GM18909 (cell line): ENCODE data around the gene MRPL34.

Experiments
- ATAC-seq: cut with Tn5 transposase; IDR thresholded peaks from one replicate; pipeline ENCODE4 v1.9.1; 2021; ENCODE audit warnings: mild to moderate bottlenecking; ENCODE audit not compliant: unreplicated experiment, poor library complexity

The MRPL34 gene

DNA sequence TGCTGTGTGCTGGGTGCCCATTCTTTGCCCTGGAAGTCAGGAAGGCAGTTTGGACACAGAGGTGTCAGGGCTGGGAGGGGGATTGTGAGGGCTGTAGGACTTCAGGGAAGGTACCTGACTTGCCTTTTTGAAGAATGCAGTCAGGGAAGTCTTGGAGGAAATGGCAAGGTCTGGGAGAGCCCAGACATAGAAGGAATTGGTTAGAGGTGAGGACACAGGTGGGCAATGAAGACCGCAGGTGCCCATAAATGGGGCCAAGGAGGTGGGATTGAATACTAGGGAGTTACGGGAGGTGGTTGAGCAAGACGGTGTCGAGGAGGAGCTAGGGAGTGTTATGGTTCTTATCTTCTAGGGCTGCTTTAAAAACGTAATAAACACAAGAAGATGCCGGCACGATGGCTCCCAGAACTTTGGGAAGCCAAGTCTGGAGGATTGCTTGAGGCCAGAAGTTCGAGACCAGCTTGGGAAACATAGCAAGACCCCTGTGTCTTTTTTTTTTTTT lies 2.3 kb downstream of the MRPL34 start:
- no peak for ATAC-seq

DNA sequence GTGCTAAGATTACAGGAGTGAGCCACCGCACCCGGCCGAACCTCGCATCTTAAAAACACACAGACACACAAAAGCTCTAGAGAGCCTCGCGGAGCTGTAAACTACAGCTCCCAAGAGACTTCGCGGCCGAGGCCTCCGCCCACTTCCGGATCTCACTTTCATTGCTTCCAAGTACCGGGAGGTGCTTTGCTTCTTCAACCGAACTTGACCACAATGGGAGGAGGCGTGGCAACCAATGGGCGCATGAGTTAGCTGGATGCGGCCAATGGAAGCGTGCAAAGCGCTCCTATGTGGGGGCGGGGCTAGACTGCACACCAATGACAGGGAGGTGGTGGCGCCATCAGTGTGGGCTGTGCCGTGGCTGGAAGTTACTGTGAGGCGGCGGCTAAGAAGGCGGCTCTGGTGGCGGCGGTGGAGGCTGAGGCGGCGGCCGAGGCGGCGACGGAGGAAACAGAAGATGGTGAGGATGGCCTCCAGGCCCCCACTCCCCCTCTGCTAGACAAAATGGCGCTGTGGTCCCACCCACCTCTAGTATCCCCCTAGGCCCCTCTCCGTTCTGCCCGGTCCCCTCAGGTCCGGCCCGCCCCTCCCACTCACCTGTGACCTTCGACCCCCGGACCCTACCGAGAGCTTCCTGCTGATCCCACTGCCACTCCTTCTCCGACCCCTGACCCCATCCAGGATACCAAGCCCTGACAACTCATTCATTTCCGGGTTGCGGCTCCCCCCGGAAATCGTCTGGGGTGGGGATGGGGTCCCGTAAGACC lies 3.7 kb downstream of the MRPL34 start, which contains the start of gene DDA1:
TSS of gene DDA1 (plus strand) at position 366 of the 767 bp plus-strand sequence. CDS start at position 458, 92 bp downstream.
- peak; percentile 57 for ATAC-seq

DNA sequence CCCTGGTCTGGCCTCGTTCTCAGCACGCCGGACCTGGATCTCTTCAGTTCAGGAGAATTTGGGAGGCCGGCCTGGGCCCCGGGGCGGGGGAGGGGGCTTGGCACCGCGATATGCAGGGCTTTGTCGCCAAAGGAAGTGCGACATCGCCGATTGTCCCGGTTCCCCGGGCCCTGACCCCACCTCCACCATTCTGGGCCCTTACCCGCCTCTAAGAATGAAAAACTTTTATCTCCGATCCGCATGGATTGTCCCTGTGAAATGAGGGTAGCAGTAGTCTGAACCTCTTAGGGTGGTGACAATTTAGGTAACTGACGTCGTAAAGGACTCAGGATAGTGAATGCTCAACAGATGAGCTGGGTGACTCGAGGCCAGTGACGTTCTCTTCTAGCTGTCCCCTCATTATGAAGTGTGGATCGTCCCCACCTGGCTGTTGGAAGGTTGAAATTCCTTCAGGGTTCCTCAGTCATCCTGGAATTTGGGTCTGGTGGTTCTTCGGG lies 4.3 kb downstream of the MRPL34 start:
- ATAC-seq = no peak

DNA sequence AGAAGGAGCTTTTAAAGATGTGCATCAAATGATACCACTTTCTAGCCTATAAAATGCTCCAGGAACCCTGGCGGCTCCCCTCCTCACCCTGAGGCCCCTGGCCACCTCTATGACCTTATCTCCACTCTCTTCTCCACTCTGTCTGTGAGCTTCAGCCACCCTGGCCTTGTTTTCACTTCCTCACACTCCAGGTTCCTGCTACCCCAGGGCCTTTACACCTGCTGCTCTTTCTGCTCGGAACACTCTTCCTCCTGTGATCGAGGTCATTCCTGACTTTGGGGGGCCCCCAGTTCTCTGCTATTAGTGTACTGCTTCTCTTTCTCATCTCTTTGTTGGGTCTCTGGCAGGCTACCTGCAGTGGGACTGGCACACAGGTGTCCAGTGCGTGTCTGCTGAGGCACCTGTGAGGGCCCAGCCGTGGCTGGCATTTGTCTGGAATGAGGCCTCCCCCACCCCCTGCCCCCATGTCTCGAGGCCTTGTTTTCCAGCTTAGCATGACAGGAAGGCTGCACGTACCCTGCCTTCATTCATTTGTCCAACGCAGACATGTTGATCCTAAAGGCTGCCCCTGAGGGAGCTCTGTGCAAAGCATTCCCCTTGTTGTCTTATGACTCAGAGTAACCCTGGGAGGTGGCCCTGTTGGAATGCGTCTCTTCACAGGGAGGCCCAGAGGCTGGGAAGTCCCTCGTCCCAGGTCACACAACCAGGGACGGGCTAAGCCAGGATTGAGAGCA lies 6.0 kb downstream of the MRPL34 start:
- ATAC-seq = no peak

DNA sequence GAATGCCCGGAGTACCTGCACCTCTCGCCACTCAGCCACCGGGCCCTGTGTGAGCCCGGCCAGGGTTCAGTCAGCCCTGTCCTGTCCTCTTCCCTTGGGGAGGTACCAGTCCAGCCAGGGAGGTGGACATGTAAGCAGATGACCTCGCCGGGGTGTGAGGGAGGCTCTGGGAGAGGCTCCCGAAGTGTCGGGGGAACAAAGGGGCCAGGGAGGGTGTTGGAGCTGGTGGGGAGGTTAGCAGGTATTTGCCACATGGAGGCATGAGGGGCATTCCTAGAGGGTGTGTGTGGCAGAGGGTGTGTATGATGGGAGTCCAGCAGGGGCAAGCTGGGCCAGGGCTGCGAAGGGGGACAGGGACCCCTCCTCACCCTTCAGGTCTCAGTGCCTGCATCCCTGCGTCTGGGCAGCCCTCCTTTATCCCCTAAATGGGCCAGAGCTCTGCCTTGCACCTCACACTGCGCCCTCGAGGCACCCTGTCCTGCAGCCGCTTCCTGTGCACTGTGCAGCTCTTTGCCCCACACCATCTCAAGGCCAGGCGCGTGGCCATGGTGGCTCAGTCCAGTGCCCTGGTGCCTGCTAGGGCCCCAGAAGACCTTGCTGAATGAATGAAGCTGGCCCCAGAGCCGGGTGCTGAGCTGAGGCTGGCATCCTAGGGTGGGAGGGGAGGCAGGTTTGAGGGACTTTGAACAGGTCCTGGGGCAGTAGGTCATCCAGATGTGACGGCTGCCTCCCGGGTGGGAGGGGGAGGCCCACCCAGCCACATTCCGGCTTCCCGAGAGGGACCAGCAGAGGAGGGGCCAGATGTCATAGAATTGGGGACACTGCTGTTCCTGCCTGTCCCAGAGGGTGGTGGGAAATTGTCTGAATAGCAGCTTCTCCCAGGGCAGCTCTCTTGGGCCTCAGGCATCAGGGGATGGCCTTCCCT lies 6.8 kb downstream of the MRPL34 start:
- no peak for ATAC-seq

DNA sequence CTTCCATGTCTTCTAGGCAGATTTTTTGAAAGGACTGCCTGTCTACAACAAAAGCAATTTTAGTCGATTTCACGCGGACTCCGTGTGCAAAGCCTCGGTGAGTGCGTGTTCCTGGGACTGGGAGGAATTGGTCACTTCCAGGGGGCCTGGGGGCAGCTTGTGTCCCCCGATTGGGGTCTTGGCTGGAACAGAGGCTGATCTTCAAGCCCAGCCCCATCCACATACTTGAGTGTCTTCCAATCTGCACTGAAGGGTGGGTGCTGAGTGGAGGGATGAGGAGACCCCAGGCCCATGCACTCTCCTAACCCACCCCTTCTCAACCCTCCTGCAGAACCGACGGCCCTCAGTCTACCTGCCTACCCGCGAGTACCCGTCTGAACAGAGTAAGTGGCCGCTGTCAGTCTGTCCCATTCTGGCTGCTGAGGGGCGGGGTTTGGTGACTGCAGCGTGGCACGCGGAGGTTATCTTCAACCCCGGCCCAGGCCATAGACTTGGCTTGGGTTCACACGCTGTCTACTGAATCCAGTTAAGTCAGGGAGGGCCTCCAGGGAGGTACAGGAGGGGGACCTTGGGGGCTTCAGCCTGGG lies 8.4 kb downstream of the MRPL34 start:
- ATAC-seq = no peak

DNA sequence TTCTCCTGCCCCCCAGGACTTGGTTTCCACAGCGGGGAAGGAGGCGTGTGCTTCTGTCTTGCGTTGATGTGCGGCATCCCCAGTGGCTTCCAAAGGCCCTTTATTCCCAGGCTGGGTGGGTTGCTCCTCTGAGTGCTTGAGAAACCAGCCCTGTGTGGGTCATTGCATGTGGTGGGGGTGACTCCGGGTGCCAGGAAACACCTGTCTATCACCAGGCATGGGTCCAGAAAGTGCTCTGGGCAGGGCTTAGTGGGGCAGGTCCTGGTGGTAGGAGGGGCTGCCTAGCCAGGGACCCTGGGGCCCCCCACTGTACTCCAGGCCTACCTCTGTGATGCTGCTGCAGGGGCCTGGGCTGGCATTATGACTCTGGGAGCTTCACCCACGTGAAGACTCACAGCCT lies 13.3 kb downstream of the MRPL34 start:
- no peak for ATAC-seq

DNA sequence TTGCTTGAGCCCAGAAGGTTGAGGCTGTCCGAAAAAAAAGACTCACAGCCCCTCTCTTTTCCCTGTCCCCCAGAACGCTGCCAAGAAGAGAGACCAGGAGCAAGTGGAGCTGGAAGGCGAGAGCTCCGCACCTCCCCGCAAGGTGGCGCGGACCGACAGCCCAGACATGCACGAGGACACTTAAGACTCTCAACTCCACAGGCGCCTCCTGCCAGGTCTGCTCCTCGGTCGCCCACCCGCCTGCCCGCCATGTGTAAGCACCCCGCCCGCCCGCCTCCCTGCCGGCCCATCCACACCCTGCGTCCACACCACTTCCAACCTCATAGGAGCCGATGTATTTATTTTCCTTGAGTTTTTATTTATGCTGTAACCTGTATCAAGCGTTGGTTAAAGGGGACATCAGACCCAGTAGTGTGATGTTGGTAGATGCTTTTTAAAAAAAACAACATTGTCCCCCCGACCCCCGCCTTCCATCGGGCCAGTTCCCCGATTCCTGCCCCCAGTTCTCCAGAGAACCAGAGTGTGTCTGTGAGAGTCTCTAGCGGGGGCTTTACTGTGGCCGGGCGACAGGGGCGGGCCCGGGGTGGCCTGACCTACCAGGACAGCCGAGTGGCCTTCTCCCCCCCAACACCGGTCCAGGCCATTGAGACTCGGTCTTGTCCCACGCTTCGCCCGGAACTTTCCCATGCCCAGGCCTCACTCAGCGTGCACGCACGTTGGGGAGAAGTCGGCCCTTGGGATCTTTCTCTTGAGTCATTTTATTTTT lies 14.0 kb downstream of the MRPL34 start:
- ATAC-seq = no peak

DNA sequence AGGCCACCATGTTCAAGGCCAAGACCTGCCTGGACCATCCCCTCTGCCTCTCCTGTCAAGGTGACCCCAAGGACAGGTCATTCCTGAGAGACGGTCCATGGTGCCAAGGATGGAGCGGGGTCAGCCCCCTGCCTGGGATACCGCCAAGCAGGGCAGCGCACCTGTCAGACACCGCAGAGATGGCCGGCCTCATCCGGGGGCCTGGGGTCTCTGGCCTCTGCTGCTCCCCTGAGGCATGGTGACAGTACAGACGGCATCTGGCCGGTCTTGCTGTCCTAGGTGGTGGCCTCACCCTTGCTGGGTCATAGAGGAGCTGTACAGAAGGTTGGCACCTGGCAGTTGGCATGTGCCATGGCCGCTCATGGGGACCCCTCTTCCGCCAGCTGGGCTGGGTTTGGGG lies 14.8 kb downstream of the MRPL34 start:
- no peak for ATAC-seq

DNA sequence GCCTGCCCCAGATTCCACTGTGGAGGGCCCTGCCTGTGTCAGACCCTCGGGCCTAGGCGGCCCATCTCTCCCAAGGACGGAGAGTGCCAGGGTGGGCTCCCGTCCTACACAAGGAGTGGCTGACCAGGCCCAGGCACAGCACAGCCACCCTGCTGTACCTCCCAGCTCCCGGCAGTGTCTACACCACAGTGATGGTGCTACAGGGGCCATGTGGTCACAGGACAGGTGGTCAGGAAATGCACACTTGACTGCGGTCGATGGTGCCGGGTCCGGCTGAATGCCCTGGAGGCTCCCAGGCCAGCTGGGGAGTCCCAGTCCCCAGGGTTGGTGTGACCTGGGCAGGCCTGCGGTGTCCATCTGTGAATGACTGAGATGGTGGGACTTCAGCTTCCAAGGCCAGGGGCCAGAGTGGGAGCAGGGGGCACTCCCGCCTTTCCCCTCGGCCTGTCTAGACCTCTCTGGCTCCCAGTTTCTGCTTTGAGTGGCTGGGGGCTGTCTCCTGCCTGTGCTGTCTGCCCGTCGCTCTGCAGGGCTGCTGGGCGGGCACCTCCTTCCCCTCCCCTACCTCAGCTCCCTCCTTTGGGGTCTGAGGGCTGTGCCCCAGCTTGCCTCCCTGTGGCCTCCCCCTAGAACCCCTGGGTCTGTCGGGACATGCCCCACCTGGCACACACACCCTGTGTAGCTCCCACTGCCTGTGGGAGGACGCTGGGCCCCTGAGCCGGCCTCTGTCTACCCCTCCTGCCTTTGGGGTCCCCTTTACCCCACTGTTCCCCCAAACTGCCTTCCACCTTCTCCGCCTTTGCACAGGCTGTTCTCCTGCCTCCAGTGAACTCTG lies 16.2 kb downstream of the MRPL34 start:
- ATAC-seq = no peak

DNA sequence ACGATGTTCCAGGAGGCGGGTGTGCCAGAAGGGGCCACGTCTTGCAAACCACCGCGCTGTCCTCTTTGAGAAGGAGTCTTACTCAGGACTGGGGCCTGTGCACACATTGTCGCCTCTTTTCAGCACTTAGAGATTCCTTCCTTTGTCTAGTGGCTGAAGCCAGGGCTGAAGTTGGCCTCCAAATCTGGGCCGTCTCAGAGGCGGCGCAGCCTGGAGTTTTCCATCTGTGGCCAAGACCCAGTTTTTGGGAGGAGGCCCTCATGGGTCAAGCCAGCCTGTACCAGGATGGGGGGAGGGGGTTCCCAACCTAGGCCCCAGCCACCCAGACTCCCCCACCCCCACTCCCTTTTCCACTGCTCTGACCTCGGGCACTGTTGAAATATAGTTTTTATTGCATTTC lies 17.2 kb downstream of the MRPL34 start:
- ATAC-seq = no peak

DNA sequence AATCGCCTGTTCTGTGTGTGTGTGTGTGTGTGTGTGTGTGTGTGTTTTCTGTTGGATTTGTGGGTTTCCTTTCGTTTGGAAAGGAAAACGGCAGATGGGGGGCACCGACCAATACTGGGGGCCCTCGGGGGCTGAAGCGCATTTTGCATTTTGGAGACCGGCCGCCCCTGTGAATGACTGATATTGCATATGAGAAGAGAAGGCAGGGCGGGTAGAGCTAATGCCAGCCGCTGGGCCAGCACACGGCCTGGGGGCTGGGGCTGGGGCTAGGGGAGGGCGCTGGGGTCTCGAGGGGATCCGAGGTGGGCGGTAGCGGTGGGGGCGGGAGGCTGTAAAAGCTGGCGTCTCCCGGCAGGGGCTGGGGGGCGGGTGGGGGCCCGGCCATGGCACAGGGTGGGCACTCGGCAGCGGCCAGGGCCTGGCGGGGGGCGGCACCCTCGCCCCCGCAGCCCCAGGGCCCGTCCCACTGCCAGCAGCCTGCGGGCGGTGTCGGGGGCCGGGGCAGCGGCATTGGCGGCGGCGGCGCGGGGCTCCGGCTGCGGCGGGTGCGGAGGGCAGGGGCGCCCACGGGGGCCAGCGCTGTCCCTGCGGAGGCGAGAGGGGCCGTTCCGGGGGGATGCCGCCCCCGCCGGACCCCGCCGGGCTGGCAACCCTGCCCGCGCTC lies 17.8 kb downstream of the MRPL34 start:
- no peak for ATAC-seq

DNA sequence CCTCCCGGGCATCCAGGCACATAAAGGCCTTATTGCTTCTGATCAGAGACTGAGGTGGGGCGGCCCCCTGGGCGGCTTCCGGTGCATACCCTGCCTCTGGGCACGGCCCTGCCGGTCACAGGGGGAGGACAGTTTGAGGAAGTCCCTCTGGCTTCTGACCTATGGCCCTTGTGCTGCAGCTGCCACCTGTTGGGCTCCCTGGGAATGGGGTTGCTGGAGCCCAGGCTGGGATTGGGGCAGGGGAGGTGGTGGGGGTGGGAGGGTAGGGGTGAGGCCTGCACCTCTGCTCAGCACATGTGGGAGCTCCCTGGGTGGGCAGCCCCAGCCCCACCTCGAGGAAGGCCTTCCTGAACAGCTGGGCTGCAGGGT lies 18.3 kb downstream of the MRPL34 start:
- ATAC-seq = no peak

DNA sequence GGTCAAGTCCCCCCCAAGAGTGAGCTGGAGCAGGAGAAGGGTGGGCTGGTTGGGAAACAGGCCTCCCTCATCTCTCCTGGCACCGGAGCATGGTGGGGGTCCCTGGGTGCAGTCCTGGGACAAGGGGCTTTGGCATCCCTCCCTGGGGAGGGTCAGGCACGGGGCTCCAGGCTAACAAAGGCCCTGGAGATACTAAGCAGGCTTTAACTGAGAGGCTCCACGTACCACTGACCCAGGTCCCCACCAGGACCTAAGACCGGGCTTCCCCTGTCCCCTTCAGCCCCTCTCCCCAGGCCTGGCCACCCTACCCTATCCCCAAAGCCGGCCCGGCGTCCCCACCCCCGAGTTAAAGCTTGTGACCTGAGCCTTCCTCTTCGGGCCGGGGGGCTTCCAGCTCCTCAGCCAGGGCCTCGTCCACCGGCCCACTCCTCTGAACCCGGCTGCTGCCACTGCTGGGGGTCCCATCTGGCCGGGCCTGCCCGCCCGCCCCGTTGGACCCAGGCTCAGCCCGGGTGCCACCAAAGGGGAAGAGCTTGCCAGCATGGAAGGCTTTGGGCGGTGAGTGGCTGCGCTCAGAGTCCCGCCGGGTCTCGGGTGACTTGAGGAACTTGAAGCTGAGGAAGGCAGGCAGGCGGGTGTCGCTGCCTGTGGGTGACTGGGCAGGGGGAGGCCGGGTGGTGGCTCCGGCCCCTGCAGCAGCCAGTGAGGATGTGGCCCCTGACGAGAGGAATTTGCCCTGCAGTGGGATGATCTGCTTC lies 18.9 kb downstream of the MRPL34 start:
- no peak for ATAC-seq

DNA sequence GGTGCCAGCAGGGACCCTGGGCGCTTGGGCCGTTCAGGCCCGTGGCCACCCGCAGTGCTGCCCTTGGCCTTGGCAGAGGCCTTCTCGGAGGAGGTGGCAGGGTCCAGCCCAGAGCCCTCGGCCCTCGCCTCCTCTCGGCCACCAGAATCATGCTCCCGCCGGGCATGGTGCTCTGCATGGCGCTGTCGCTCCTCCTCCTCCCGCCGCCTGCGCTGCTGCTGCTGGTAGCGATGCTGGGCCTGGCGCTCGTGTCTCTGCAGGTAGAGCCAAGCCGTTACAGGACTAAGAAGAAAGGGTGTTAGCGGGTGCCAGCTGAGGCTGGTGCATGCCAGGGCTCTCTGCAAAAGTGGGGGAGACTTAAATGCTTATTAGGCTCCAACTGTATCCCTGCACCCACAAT lies 19.5 kb downstream of the MRPL34 start:
- no peak for ATAC-seq

DNA sequence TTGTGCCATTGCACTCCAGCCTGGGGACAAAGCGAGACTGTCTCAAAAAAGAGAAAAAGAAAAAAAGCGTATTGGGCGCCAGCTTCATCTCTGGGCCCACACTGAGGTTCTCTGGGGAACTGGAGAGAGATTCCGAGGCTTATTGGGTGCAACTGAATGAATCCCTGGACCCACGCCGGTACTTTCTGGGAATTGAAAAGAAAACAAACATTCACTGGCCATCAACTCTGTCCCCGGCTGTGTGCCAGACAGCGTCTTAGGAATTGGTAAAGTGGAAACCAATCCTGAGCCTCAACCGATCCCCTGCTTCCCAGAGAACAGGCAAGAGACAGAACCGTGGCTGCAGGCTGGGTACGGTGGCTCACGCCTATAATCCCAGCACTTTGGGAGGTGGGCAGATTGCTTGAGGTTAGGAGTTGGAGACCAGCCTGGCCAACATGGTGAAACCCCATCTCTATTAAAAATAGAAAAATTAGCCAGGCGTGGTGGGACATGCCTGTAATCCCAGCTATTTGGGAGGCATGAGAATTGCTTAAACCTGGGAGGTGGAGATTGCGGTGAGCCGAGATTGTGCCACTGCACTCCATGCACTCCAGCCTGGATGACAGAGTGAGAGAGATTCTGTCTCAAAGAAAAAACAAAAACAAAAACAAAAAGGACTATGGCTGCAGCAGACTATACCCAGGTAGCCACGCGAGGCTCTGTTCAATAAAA lies 20.4 kb downstream of the MRPL34 start:
- no peak for ATAC-seq

DNA sequence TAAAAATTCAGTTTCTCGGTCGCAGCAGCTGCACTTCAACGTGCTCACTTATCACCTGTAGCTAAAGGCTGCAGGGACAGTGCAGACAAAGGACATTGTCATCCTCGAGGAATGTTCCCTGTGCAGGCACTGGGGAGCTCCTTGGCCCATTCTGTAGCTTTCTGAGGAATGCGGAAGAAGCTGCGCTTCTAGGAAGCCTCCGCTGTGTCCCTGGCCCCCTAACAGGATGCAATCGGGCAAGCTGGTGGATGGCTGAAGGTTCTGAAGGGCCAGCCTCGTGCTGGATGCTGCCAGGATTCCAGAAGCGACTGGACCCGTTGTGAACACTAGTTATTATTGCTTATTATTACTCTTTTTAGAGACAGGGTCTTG lies 20.9 kb downstream of the MRPL34 start:
- no peak for ATAC-seq
